PC-9 (cell line): ENCODE data around the gene JAK3.

Experiments
- EZH2 ChIP-seq: fragments of 200-600 bp; sonication (generic); IDR thresholded peaks from 2 replicates; pipeline ENCODE4 v1.8.0; 2017; ENCODE audit warnings: antibody characterized with exemption, low read depth
- TF ChIP-seq, protein P1 (sequence below): fragments of 200-600 bp; sonication (generic); conservative IDR thresholded peaks from 2 replicates; pipeline ENCODE4 v1.6.1; 2017; ENCODE audit warnings: mixed run types, antibody characterized with exemption, mild to moderate bottlenecking, moderate library complexity

DNA sequence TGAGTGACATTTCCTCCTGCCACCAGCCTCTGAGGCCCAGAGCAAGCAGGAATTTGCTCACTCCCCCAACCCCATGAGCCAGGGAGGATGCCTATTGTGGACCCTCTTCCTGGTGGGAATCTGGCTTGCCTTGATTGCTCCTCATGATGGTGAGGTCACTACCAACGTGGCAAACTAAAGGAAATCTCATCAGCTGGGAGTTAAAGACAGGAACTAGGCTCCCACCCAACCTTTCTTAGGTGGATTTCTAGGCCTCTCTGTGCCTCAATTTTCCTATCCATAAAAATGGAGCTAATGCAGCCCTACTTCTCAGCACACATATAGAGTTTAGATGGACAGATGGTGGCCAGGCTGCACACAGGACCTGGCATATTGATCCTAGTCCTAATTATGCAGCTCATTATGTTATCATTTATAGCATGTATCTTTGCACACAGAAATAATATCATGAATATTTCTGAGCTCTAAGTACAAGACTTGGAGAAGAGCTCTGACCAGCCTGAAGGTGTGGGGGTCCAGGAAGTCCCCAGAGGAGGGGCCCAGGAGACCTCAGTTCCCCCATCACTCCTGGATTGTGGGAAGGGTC lies 50.9 kb downstream of the JAK3 start:
- TF ChIP-seq, protein P1, sequence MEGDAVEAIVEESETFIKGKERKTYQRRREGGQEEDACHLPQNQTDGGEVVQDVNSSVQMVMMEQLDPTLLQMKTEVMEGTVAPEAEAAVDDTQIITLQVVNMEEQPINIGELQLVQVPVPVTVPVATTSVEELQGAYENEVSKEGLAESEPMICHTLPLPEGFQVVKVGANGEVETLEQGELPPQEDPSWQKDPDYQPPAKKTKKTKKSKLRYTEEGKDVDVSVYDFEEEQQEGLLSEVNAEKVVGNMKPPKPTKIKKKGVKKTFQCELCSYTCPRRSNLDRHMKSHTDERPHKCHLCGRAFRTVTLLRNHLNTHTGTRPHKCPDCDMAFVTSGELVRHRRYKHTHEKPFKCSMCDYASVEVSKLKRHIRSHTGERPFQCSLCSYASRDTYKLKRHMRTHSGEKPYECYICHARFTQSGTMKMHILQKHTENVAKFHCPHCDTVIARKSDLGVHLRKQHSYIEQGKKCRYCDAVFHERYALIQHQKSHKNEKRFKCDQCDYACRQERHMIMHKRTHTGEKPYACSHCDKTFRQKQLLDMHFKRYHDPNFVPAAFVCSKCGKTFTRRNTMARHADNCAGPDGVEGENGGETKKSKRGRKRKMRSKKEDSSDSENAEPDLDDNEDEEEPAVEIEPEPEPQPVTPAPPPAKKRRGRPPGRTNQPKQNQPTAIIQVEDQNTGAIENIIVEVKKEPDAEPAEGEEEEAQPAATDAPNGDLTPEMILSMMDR: no peak
- no peak for TF ChIP-seq EZH2
